ENCODE results near the gene PDGFA.

PDGFA gene

DNA sequence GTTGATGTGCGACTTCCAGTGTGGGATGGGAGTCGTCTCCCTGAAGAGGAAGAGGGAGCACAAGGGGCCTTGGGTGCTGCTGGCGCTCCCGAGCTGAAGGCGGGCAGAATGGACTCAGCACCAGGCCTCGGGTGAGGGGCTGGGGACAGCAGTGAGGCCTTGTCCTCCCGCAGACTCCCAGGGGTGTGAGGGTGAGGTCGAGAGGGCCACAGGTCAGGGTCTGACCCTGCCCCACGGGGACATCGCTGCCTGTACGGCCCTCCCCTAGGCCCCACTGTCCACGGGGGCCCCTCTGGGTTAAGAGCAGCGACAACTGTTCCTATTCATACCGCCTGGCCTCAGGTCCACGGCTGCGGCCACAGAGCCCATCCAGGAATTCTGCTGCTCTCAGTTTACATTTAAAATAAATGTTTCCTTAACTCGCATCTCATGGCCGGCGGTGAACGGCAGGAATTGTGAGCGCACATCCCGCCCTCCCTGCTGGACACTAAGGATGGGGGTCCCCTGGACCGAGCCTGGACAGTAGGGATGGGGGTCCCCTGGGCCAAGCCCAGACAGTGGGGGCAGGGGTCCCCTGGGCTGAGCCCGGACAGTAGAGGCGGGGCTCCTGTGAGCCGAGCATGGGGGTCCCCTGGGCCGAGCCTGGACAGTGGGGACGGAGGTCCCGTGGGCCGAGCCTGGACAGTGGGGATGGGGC lies 61.7 kb downstream of the PDGFA start:
- DNase-seq = no peak

DNA sequence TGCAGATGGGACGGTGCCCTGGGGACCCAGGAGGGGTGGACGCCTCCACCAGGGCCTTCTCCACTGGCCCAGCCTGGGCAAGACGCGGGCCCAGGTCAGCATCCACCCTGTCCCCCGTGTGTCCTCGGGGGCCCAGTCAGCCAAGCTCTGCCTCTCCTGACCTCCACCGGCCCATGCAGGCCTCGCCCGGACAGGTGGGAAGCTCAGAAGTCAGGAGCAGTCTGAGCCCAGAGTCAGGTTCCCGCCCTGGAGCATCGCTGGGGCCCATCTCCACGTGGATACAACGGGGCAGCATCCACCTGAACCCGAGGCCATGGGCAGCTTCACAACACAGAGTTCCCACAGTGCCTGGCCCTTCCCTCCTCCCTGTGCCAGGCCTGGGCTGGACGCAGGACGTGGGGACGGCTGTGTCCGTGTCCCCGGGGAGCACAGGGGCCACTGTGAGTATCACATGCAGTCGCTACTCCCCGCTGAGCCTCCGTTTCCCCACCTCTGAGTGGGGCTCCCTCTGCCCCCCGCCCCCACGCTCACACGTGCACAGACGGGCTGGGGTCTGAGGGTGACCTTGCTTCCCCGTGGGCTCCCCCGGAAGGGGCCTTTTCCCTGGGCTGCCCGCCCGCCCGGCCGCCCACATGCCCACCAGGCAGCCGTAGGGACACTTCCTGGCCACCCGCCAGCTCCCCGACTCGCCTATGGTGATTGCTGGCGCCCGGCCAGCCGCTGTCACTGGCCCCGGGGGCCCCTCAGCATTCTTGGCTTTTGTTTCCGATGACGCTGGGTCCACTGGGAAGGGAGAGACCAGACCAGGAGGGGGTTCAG lies 64.3 kb downstream of the PDGFA start:
- DNase-seq = no peak

DNA sequence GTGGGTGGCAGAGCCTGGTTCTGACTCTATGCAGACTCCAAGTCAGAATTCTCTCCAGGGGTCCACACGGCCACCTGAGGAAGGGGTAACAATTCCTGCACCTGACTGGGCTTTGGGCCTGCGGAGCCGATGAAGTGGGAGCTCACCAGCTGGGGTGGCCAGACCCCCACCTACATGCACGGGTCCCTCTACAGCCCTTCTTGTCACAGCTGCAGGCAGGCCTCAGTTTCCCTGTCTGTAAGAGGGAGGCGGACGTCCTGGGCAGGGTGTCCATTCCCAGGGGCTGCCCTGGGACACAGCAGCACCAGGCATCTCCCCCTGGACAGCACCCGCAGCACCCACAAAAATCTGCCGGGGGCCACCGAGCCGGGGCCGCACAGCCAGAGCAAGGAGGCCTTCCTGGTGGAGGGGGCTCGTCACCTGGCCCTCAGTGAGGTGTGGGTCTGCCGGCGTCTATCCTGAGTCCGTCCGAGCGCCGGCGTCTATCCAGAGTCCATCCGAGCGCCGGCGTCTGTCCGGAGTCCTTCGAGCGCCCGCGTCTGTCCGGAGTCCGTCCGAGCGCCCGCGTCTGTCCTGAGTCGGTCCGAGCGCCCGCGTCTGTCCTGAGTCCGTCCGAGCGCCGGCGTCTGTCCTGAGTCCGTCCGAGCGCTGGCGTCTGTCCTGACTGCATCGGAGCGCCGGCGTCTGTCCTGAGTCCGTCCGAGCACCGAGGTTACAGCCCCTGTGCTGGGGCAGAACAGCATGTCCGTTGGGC lies 65.1 kb downstream of the PDGFA start:
- DNase-seq = no peak

DNA sequence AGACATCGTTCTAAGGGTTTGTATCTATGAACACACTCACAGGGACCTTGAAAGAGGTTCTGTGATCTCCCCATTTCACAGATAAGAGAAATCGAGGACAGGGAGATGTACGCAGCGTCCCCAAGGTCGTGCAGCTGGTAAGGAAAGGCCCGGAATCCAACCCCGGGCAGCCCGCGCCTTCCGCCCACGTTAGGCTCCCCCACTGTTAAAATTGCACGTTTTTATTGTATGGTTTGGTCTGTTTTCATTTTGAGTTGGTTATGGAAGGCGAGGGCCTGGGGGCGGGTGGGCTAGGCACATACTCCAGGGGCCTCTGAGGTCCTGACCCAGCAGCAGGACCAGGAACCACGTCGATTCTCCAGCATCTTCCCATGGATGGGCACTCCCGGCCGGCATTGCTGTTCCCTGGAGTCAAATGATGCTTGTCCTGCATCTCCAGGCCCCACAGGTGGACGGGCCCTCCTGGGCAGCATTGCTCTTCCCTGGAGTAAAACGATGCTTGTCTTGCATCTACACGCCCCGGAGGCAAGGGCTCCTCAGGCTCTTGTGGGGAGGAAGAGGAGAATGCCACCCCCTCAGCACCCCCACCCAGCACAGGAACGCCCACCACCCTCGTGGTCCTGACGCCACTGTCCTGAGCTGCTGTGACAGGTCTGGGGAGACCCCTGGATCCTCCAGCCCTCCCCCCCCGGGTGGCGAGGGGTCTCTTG lies 65.9 kb downstream of the PDGFA start:
- DNase-seq = no peak

DNA sequence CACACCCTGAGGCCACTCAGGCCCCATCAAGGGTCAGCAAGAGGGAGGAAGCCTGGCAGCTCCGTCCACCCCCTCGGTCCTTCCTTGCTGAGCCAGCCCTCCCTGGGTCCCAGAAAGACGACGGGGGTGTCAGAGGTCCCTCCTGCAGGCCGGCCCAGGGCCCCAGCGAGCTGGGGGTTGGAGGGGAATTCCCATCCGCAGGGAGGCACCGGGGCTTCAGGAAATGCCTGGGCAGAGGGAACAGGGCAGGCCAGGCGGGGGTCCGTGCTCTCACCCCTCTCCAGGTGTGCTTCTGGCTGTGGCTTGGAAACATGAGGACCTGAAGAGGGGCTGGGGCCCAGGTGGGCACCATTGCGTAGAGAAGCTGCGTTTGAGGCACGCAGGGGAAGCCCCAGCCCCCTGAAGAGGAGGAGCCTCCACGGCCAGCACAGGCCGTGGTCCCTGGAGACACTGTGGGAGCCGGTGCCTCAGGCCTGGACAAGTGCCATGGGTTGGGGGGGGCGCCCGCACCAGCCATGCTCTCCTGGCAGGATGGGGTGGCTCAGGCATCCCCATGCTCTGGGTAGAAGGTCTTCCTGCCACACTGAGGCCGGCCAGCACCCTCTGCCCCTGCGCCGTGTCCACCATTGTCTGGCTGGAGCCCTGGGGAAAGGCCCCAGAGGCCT lies 66.7 kb downstream of the PDGFA start:
- DNase-seq = no peak

DNA sequence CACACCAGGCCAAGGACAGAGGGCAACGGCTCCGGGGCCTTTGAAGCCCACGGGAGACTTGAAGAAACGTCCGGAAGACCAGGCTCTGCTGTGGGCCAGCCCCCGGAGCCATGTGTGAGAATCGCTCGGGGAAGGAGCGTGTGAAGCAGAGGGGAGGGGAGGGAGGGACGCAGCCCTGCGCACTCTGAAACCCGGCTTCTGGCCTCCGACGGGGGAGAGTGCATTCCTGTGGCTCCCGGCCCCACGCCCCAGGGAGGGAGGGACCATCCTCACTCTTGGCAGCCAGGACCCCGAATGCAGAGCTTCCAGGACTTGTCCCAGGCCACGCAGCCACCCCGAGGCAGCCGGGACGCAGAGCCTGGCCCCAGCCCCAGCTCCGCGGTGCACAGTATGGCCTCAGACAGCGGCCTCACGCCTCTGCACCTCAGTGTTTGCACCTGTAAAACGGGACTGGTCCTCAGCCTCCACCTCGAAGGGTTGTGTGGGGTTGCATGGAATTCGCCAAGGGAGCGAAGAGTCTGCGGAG lies 67.4 kb downstream of the PDGFA start:
- DNase-seq = no peak

DNA sequence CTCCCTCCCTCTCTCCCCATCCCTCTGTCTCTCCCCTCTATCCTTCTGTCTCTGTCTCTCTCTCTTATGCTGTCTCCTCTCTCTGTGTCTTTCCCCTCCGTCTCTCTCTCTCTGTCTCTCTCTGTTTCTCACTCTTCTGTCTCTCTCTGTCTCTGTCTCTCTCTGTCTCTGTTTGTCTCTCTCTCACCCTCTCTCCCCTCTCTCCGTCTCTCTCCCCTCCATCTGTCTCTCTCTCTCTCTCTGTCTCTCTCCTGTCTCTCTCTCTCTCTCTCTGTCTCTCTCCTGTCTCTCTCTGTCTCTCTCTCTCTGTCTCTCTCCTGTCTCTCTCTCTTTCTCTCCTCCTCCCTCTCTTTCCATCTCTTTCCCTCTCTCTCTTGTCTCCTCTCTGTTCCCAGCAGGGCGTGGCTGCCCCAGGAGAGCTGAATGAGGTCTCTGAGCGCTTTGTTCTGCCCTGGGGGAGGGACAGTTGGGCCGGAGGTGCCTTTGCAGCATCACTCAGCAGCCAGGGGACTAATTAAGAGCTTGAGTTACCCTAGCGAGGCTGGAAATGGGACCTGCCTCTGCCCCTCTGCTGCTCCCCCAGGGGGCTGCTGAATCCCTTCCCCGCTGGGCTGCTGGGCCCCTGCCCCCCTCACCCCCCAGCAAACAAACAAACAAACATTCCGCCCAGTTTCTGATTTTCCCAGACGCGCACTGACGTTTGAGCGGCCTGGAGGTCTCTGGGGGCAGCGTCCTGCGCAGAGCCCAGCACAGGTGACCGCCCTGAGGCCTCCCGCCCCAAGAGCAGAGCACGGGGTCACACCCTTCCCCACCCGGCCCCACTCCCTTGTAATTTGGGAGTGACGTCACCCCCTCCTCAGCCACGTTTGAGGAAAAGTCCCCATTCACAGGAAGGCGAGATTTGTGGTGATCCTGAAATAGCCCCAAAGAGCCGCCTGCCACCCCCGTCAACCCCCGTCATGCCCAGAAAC lies 68.1 kb downstream of the PDGFA start:
- DNase-seq = no peak

DNA sequence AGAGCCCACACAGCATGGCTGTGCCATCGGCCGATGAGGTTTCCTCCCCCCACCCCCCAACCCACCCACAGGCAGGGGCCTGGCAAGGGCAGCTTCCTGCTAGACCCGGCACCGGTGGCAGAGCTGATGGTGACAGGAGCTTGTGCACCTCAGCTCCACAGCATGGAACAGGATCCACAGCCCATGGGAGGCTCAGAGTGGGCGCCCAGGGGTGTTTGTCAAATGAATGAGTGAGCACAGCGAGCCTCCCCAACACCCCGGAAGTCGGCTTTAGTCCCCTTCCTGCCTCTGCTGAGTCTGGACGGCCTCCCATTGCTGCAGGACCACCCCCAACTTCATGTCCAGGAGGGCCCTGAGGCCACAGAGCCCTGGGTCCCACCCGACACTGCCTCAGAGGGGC lies 68.9 kb downstream of the PDGFA start:
- DNase-seq = no peak

DNA sequence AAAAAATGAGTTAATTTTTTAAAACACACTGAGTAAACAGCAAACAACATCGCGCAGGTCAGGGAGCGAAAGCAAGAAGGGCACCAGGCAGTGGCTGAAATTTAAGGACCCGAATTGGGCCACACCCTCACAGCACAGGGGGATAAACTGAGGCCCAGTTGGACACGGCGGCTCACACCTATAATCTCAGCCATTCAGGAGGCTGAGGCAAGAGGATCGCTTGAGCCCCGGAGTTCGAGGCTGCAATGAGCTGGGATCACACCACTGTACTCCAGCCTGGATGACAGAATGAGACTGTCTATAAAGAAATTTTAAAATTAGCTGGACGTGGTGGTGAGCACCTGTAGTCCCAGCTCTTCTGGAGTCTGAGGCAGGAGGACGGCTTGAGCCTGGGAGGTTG lies 69.6 kb downstream of the PDGFA start:
- no peak for DNase-seq

DNA sequence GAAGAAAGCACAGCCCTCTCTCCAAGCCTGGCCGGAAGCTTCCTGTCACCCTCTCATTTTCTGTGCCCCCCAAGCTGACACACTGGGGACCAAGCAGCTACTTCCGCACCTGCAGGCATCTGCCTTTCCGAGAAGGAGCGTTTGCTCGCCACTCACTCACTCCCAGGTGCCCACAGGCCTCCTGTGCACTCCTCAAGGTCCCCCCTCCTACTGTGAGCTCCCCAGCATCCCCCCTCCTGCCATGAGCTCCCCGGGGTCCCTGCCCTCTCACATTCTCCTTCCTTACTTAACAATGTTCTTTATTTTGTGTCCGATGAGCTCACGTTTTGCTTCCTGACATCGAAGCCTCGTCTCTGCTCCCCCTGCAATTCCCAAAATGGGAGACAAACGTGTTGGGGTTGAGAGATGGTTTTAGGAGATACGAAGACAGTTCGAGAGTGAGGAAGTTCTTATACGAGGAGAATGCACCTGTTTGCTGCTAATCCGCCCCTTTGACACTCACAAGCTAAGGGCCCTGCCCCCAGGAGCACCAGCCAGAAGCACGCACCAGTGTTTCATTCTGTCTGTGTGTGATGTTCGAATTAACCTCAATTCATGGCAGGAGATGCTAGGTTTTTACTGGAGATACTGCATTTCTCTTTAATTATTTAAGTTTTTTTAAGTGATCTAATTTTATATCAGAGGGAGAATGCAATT lies 70.2 kb downstream of the PDGFA start:
- DNase-seq = no peak

DNA sequence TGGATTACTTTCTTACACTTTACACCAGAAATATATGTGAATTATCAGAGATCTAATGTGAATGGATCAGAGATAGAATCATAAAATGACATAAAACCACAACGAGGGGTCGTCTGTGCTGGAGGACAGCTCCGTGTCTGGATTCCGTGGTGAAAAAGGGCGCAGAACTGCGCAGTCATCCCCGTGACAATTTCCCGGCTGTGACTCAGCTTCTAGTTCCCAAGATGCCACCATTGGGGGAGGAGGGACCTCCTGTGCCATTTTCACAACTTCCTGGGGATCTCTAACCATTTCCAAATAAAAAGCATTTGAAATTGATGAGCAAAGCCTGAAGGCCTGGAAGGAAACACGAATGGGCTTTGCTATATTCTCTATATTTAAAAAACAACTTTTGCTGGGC lies 72.1 kb downstream of the PDGFA start:
- no peak for DNase-seq
